PC-3 (cell line): ENCODE results near the gene IGFBP7. TPM values are rescaled to one million over a fixed set of nuclear protein-coding genes. Genes with fewer than 3 reads are reported as not detected.
A peak's percentile ranks its signal among the peaks of the same experiment; 100 is the strongest.

Source experiments
- ATAC-seq: fragments of 200-7000 bp; cut with Tn5 transposase; 2 replicates; pipeline ENCODE4 v1.9.1; 2020; ENCODE audit warnings: mild to moderate bottlenecking, moderate library complexity
- BruUV-seq: library from RNA; stranded (reverse); fragments of 400-500 nt; replicated peaks from 2 replicates; lab custom pipeline; 2021; lab: Mats Ljungman, UMichigan
- CTCF ChIA-PET: fragments of 300-600 bp; sonication (Branson Sonifier 250); formaldehyde crosslinking; loops from one replicate; lab custom pipeline; 2022; ENCODE audit warnings: antibody characterized with exemption; lab: Charles Lee
- POLR2A ChIA-PET: fragments of 300-600 bp; sonication (Branson Sonifier 250); formaldehyde crosslinking; loops from one replicate; lab custom pipeline; 2022; ENCODE audit warnings: antibody characterized with exemption; ENCODE audit not compliant: unreplicated experiment; lab: Charles Lee
- DNase-seq: peaks from one replicate; pipeline ENCODE4 v3.0.0-alpha.2; 2015
- H2AFZ ChIP-seq: fragments of 300-600 bp; sonication (generic); 2 replicates; pipeline ENCODE4 v1.6.0; 2016; ENCODE audit warnings: antibody characterized with exemption, low read length
- H3F3A ChIP-seq: fragments of 300-600 bp; sonication (generic); one replicate; pipeline ENCODE4 v1.6.0; 2017; ENCODE audit warnings: antibody characterized with exemption, low read length, control low read depth, mild to moderate bottlenecking; ENCODE audit not compliant: unreplicated experiment
- H3K27ac ChIP-seq: fragments of 300-600 bp; sonication (generic); 2 replicates; pipeline ENCODE4 v1.5.1; 2016; ENCODE audit warnings: mild to moderate bottlenecking, low read length
- H3K27me3 ChIP-seq: fragments of 300-600 bp; sonication (generic); 2 replicates; pipeline ENCODE4 v1.6.1; 2016; ENCODE audit warnings: low read length, mixed read lengths
- H3K36me3 ChIP-seq: fragments of 300-600 bp; sonication (generic); 2 replicates; pipeline ENCODE4 v1.6.1; 2016; ENCODE audit warnings: low read depth, mixed run types, low read length, mixed read lengths
- H3K4me1 ChIP-seq: fragments of 300-600 bp; sonication (generic); 2 replicates; pipeline ENCODE4 v1.5.1; 2016; ENCODE audit warnings: low read length; ENCODE audit not compliant: insufficient read depth
- H3K4me2 ChIP-seq: fragments of 300-600 bp; sonication (generic); 2 replicates; pipeline ENCODE4 v1.6.0; 2016; ENCODE audit warnings: low read length
- H3K4me3 ChIP-seq: fragments of 300-600 bp; sonication (generic); 2 replicates; pipeline ENCODE4 v1.5.1; 2016; ENCODE audit warnings: mild to moderate bottlenecking, low read length, mixed read lengths
- H3K79me2 ChIP-seq: fragments of 300-600 bp; sonication (generic); 2 replicates; pipeline ENCODE4 v1.6.1; 2017; ENCODE audit warnings: low read length, mixed read lengths
- H3K9ac ChIP-seq: fragments of 300-600 bp; sonication (generic); 2 replicates; pipeline ENCODE4 v1.6.0; 2016; ENCODE audit warnings: mild to moderate bottlenecking, low read length
- H3K9me2 ChIP-seq: fragments of 300-600 bp; sonication (generic); replicated peaks from 2 replicates; pipeline ENCODE4 v1.6.1; 2016; ENCODE audit warnings: mixed run types, low read length, mixed read lengths
- H3K9me3 ChIP-seq: fragments of 300-600 bp; sonication (generic); 2 replicates; pipeline ENCODE4 v1.6.1; 2016; ENCODE audit warnings: low read length, mixed read lengths
- H4K20me1 ChIP-seq: fragments of 300-600 bp; sonication (generic); 2 replicates; pipeline ENCODE4 v1.6.1; 2016; ENCODE audit warnings: low read length, mixed read lengths
- EZH2 ChIP-seq: fragments of 300-600 bp; sonication (generic); IDR thresholded peaks from one replicate; pipeline ENCODE4 v1.6.1; 2017; ENCODE audit warnings: antibody characterized with exemption, mild to moderate bottlenecking, low read length; ENCODE audit not compliant: unreplicated experiment
- EZH2phosphoT487 ChIP-seq: fragments of 300-600 bp; sonication (generic); IDR thresholded peaks from 2 replicates; pipeline ENCODE4 v1.6.1; 2018; ENCODE audit warnings: mild to moderate bottlenecking, antibody characterized with exemption, low read length, borderline replicate concordance
- intact Hi-C: fragments of 100-400 bp; cut with micrococcal nuclease; formaldehyde crosslinking; loops from 2 replicates; pipeline ENCODE4 v1.9.0; 2023
- total RNA-seq: library from RNA; depleted of rRNA; stranded (reverse); fragments of >200 nt; gene quantifications from 2 replicates; pipeline ENCODE4 v1.2.3, GENCODE V29; 2014
- TF ChIP-seq, protein P1 (sequence below): fragments of 300-600 bp; sonication (generic); conservative IDR thresholded peaks from 2 replicates; pipeline ENCODE4 v1.5.1; 2017; ENCODE audit warnings: antibody characterized with exemption, low read depth, mild to moderate bottlenecking, low read length

The IGFBP7 gene
- total RNA-seq, 1 experiment from 2014 or later: not detected

- no peak overlapping the region for H2AFZ ChIP-seq
- H3K79me2 ChIP-seq: no peaks in the 10 kb centered on the region
- no peak overlapping the region for H3K9ac ChIP-seq
- no peaks in the 10 kb centered on the region for H3K27me3 ChIP-seq
- H3K4me2 ChIP-seq: no peak overlapping the region
- H3K36me3 ChIP-seq: no peaks in the 10 kb centered on the region
- H3K4me1 ChIP-seq: peaks cover 15% of the 10 kb centered on the region
- H3K9me3 ChIP-seq: no peaks in the 10 kb centered on the region; the same call in 1 of the 2 replicates
- POLR2A ChIA-PET: no interaction called here
- H3F3A ChIP-seq: no peaks in the 10 kb centered on the region
- DNase-seq (no peak), ATAC-seq (no peak)
- TF ChIP-seq, protein P1, sequence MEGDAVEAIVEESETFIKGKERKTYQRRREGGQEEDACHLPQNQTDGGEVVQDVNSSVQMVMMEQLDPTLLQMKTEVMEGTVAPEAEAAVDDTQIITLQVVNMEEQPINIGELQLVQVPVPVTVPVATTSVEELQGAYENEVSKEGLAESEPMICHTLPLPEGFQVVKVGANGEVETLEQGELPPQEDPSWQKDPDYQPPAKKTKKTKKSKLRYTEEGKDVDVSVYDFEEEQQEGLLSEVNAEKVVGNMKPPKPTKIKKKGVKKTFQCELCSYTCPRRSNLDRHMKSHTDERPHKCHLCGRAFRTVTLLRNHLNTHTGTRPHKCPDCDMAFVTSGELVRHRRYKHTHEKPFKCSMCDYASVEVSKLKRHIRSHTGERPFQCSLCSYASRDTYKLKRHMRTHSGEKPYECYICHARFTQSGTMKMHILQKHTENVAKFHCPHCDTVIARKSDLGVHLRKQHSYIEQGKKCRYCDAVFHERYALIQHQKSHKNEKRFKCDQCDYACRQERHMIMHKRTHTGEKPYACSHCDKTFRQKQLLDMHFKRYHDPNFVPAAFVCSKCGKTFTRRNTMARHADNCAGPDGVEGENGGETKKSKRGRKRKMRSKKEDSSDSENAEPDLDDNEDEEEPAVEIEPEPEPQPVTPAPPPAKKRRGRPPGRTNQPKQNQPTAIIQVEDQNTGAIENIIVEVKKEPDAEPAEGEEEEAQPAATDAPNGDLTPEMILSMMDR: no peak
- no peak for TF ChIP-seq EZH2phosphoT487
- TF ChIP-seq EZH2: no peak
- intact Hi-C loops: no loop called here
- no peak overlapping the region for H3K4me3 ChIP-seq
- H3K9me2 ChIP-seq: no peaks in the 10 kb centered on the region
- no peaks in the 10 kb centered on the region for H4K20me1 ChIP-seq
- CTCF ChIA-PET: no interaction called here
- no TSS peak for BruUV-seq
- H3K27ac ChIP-seq: no peak overlapping the region
Measured at GRCh38 chr4:57083090-57083489, 27.1 kb downstream of the IGFBP7 start.

GRCh38 chr4:57081651-57082621, 28.2 kb downstream of the IGFBP7 start:
- no peaks in the 10 kb centered on the region for H3K9me2 ChIP-seq
- ChIA-PET CTCF (no interaction called here), POLR2A (no interaction called here)
- 0 out of 2 replicates have a peak overlapping the region, but pooled peaks have one; percentile 10 for H2AFZ ChIP-seq
- no peak for ATAC-seq
- peaks cover 15% of the 10 kb centered on the region for H3K4me1 ChIP-seq
- H3K4me3 ChIP-seq: no peak overlapping the region
- intact Hi-C loops: no loop called here
- H3K36me3 ChIP-seq: no peaks in the 10 kb centered on the region
- H3K9me3 ChIP-seq: no peaks in the 10 kb centered on the region; the same call in 1 of the 2 replicates
- H3F3A ChIP-seq: no peaks in the 10 kb centered on the region
- no peaks in the 10 kb centered on the region for H3K27me3 ChIP-seq
- BruUV-seq: no TSS peak
- no peak for DNase-seq
- H3K4me2 ChIP-seq: peak overlapping the region; percentile 16
- no peak overlapping the region for H3K9ac ChIP-seq
- no peaks in the 10 kb centered on the region for H4K20me1 ChIP-seq
- no peaks in the 10 kb centered on the region for H3K79me2 ChIP-seq
- peak overlapping the region; percentile 22; the same call in 1 of the 2 replicates for H3K27ac ChIP-seq
- TF ChIP-seq, protein P1: no peak
- no peak for TF ChIP-seq EZH2phosphoT487
- TF ChIP-seq EZH2: no peak
